ENCODE results near the gene KIAA0408.

The KIAA0408 gene

GRCh38 chr6:127464161-127464880, 5.1 kb upstream of the KIAA0408 start:
- DNase-seq (ENCODE audit: low read depth) = peak; percentile 86

GRCh38 chr6:127463056-127463455, 3.9 kb upstream of the KIAA0408 start:
- TF ChIP-seq CTCF (conservative IDR thresholded peaks at IDR 0.05; ENCODE audit: low read depth, low read length) = no peak
- H3K4me3 ChIP-seq (ENCODE audit: low read depth, low read length) = no peak overlapping the region
- peak; percentile 52 for DNase-seq (ENCODE audit: low read depth)

More at GRCh38 chr6:127464161-127464880, 5.1 kb upstream of the KIAA0408 start:
- no peak overlapping the region for H3K4me3 ChIP-seq (ENCODE audit: low read depth, low read length)
- TF ChIP-seq CTCF (conservative IDR thresholded peaks at IDR 0.05; ENCODE audit: low read depth, low read length) = no peak

GRCh38 chr6:127462376-127462775, 3.2 kb upstream of the KIAA0408 start:
- no peak overlapping the region for H3K4me3 ChIP-seq (ENCODE audit: low read depth, low read length)
- no peak for DNase-seq (ENCODE audit: low read depth)
- TF ChIP-seq CTCF (conservative IDR thresholded peaks at IDR 0.05; ENCODE audit: low read depth, low read length) = peak; percentile 25

GRCh38 chr6:127460465-127460864, 1.3 kb upstream of the KIAA0408 start:
- H3K4me3 ChIP-seq (ENCODE audit: low read depth, low read length) = no peak overlapping the region
- DNase-seq (ENCODE audit: low read depth) = no peak
- no peak for TF ChIP-seq CTCF (conservative IDR thresholded peaks at IDR 0.05; ENCODE audit: low read depth, low read length)

GRCh38 chr6:127458817-127459216, 372 bp downstream of the KIAA0408 start:
- DNase-seq (ENCODE audit: low read depth) = peak; percentile 88
- no peak overlapping the region for H3K4me3 ChIP-seq (ENCODE audit: low read depth, low read length)
- TF ChIP-seq CTCF (conservative IDR thresholded peaks at IDR 0.05; ENCODE audit: low read depth, low read length) = no peak

- peak; percentile 51 for DNase-seq (ENCODE audit: low read depth)
- no peak overlapping the region for H3K4me3 ChIP-seq (ENCODE audit: low read depth, low read length)
Observed at GRCh38 chr6:127458222-127458621, 967 bp downstream of the KIAA0408 start.

More at GRCh38 chr6:127458222-127458621, 967 bp downstream of the KIAA0408 start:
- TF ChIP-seq CTCF (conservative IDR thresholded peaks at IDR 0.05; ENCODE audit: low read depth, low read length) = no peak
